GM12878 (cell line): ENCODE data around the gene MAML2.

Experiments used
- BRCA1 ChIP-seq: IDR thresholded peaks from 2 replicates; pipeline ENCODE4 v1.6.1; 2011; ENCODE audit warnings: low read depth, low read length, improper control_type of control experiment
- CBFB ChIP-seq: IDR thresholded peaks from 2 replicates; pipeline ENCODE4 v1.6.1; 2016; ENCODE audit warnings: antibody characterized with exemption, low read depth
- CTCF ChIP-seq, 3 experiments: IDR thresholded peaks in 2 of 3; conservative IDR thresholded peaks in 1 of 3; 2 replicates each; pipeline ENCODE4 v1.5.1; 2011; ENCODE audit warnings: low read depth in 3 of 3, low read length in 3 of 3, mild to moderate bottlenecking in 3 of 3, control low read depth in 2 of 3, moderate library complexity in 2 of 3, inconsistent platforms in 1 of 3, mixed read lengths in 1 of 3; ENCODE audit not compliant: control insufficient read depth in 2 of 3, insufficient read depth in 1 of 3; ENCODE audit errors: extremely low read depth in 1 of 3
- GATAD2B ChIP-seq: fragments of 450-650 bp; conservative IDR thresholded peaks from 2 replicates; pipeline ENCODE4 v1.6.1; 2017; ENCODE audit warnings: low read depth, mild to moderate bottlenecking, moderate library complexity
- PML ChIP-seq: IDR thresholded peaks from 2 replicates; pipeline ENCODE4 v1.6.1; 2012; ENCODE audit warnings: low read length, inconsistent platforms
- POLR2A ChIP-seq: IDR thresholded peaks from 2 replicates; pipeline ENCODE4 v1.6.1; 2011; ENCODE audit warnings: low read depth, mild to moderate bottlenecking, low read length
- RAD21 ChIP-seq: IDR thresholded peaks from 2 replicates; pipeline ENCODE4 v1.6.1; 2011; ENCODE audit warnings: mild to moderate bottlenecking, low read depth, low read length, moderate library complexity; ENCODE audit not compliant: insufficient read depth
- RCOR1 ChIP-seq: conservative IDR thresholded peaks from 2 replicates; pipeline ENCODE4 v1.6.1; 2012; ENCODE audit warnings: low read depth, low read length, improper control_type of control experiment
- REST ChIP-seq: IDR thresholded peaks from 2 replicates; pipeline ENCODE4 v1.6.1; 2012; ENCODE audit warnings: mild to moderate bottlenecking, low read depth, low read length
- SP1 ChIP-seq: IDR thresholded peaks from one replicate; pipeline ENCODE4 v1.6.1; 2011; ENCODE audit warnings: low read depth, low read length
- TAF1 ChIP-seq: IDR thresholded peaks from 2 replicates; pipeline ENCODE4 v1.6.1; 2011; ENCODE audit warnings: mild to moderate bottlenecking, low read depth, low read length, borderline replicate concordance
- USF2 ChIP-seq: IDR thresholded peaks from 2 replicates; pipeline ENCODE4 v1.6.1; 2011; ENCODE audit warnings: low read depth, low read length, improper control_type of control experiment, borderline replicate concordance

GRCh38 chr11:96002754-96003290, 340.2 kb downstream of the MAML2 start:
- TF ChIP-seq BRCA1 = no peak
- TF ChIP-seq USF2 = no peak
- no peak for TF ChIP-seq PML
- TF ChIP-seq RAD21 = no peak
- TF ChIP-seq RCOR1 = no peak
- TF ChIP-seq CTCF (IDR thresholded peaks at IDR 0.05 in 2 of 3, conservative IDR thresholded peaks at IDR 0.05 in 1 of 3; ENCODE audit: control insufficient read depth in 2 of 3, extremely low read depth in 1 of 3, insufficient read depth in 1 of 3, low read depth in 3 of 3, low read length in 3 of 3) = no peak
- TF ChIP-seq REST = no peak
- no peak for TF ChIP-seq TAF1
- no peak for TF ChIP-seq GATAD2B
- TF ChIP-seq CBFB = no peak
- no peak for TF ChIP-seq SP1
- no peak for TF ChIP-seq POLR2A
